Kidney (tissue), 14 donors: Measurements from ENCODE around the gene FKBP1C. TPM values are rescaled to one million over a fixed set of nuclear protein-coding genes. Genes with fewer than 3 reads are reported as not detected.
"Not testable (repeated sequence)": the region's sequence is repeated elsewhere in the genome, so short reads cannot be mapped to it uniquely, and the experiment has no call there.

Experiments
- DNase-seq, 5 donors: peaks; one replicate each; pipeline ENCODE4 v3.0.0-alpha.2; 2013 to 2020
- FAIRE-seq: peaks from 2 replicates; lab custom pipeline; 2012; peaks lifted over from hg19 to GRCh38; lab: Jason Lieb, UNC
- H3K27ac ChIP-seq, 2 donors: one replicate each; pipeline ENCODE4 v1.7.0; 2013; ENCODE audit warnings: low read depth in 2 of 2, low read length in 2 of 2, inconsistent platforms in 1 of 2
- H3K27me3 ChIP-seq: one replicate; pipeline ENCODE4 v1.7.1; 2013; ENCODE audit warnings: low read length, inconsistent platforms; ENCODE audit not compliant: control insufficient read depth, insufficient read depth
- H3K36me3 ChIP-seq, 3 donors: one replicate each; pipeline versions ENCODE4 v1.7.0 to v1.7.1; 2013; ENCODE audit warnings: low read length in 3 of 3, control low read depth in 1 of 3, inconsistent platforms in 1 of 3; ENCODE audit not compliant: insufficient read depth in 3 of 3, control insufficient read depth in 2 of 3
- H3K4me1 ChIP-seq, 3 donors: one replicate each; pipeline versions ENCODE4 v1.7.0 to v1.7.1; 2013; ENCODE audit warnings: low read length in 3 of 3, inconsistent platforms in 1 of 3, low read depth in 1 of 3; ENCODE audit not compliant: control insufficient read depth in 2 of 3, insufficient read depth in 2 of 3
- H3K4me3 ChIP-seq, 3 donors: one replicate each; pipeline versions ENCODE4 v1.7.0 to v1.8.1; 2013; ENCODE audit warnings: low read length in 3 of 3, control low read depth in 1 of 3, inconsistent platforms in 1 of 3
- H3K9ac ChIP-seq, 3 donors: one replicate each; pipeline versions ENCODE4 v1.7.0 to v1.7.1; 2013; ENCODE audit warnings: low read length in 3 of 3, control low read depth in 1 of 3, inconsistent platforms in 1 of 3
- H3K9me3 ChIP-seq, 3 donors: one replicate each; pipeline versions ENCODE4 v1.7.0 to v1.7.1; 2013; ENCODE audit warnings: low read length in 3 of 3, control low read depth in 1 of 3, inconsistent platforms in 1 of 3; ENCODE audit not compliant: control insufficient read depth in 2 of 3, insufficient read depth in 1 of 3
- CTCF ChIP-seq: IDR thresholded peaks from 3 replicates; pipeline ENCODE4 v1.5.1; 2012; ENCODE audit warnings: mild to moderate bottlenecking, moderate library complexity, borderline replicate concordance; ENCODE audit not compliant: insufficient read depth; ENCODE audit errors: extremely low read depth
- intact Hi-C: fragments of 100-400 bp; cut with DNase I; formaldehyde crosslinking; loops from one replicate; pipeline ENCODE4 v1.11.1; 2022
- polyA plus RNA-seq: library from polyadenylated mRNA; stranded (reverse); fragments of 350-450 nt; fragmentation: Illumina TruSeq; extraction: RNeasy Lipid Tissue Mini Kit (QIAGEN cat#74804); gene quantifications from one replicate; pipeline ENCODE4 v1.2.3, GENCODE V29; 2014; ENCODE audit warnings: low read depth, low replicate concordance; ENCODE audit not compliant: insufficient read depth
- total RNA-seq: library from RNA; stranded (reverse); fragmentation: NEBNext Ultra II Directional; extraction: Animal tissue kit (Norgen Biotek cat#: 25700); gene quantifications from one replicate; pipeline ENCODE4 v1.2.1, GENCODE V29; 2021
- donor health status: control.
- donor health status: control.
- donor health status: control.
- donor health status: control.
- donor health status: control.
- donor health status: DM: yes; HTN: yes; CAD: no.
- donor health status: Normal renal cell carcinoma (clear cell type).

FKBP1C gene
- total and polyA plus RNA-seq, 2 donors from 2014 or later, result 0.25 to 1.6 TPM

DNA sequence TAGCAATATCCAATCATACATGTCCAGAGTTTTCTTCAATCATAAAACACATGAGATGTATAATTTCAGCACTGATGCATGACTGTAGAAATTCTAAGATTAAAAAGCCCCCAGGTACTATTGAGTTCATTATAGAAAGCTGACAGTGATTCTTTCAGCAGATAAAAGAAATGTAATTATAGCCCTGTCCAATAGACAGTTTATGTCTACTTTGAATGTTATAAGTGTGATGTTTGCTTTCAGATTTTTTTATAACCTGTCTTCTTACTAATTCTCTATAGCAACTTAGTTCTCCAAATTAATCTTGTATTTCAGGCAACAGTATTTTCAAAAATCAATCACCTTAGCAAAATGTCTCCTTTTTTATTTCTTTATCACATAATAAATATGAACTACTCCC is 13.5 kb upstream of the FKBP1C start:
- H3K27ac ChIP-seq, result no peak overlapping the region
- no peak overlapping the region for H3K4me3 ChIP-seq
- H3K9me3 ChIP-seq, result no peaks in the 10 kb centered on the region
- FAIRE-seq (no peak), DNase-seq (no peak)
- H3K9ac ChIP-seq, result no peak overlapping the region
- no peaks in the 10 kb centered on the region for H3K4me1 ChIP-seq
- no peaks in the 10 kb centered on the region for H3K36me3 ChIP-seq
- intact Hi-C loops, result no loop called here
- TF ChIP-seq CTCF, result no peak
- H3K27me3 ChIP-seq, result no peaks in the 10 kb centered on the region

DNA sequence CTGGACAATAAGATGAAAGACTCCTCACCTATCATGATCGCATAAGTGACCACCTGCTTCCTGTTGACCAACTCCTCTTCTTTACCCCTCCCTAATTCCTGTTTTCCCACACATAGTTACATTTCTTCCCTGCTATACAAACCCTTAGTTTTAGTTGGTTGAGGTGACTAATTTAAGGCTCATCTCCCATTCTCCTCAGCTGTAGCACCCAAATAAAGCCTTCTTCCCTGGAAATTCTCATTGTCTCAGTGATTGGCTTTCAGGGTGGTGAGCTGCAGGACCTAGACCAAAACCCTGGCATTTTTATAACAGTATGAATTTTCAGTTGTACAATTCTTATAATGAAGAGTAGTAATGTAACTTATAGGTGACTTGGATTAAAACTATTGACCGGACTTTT is 2.1 kb downstream of the FKBP1C start:
- Histone ChIP-seq H3K4me1 (no peaks in the 10 kb centered on the region), H3K36me3 (no peaks in the 10 kb centered on the region), H3K9me3 (peaks cover 0 to 6% (median 2%) of the 10 kb centered on the region in 3 donors), H3K27ac (no peak overlapping the region), H3K4me3 (no peak overlapping the region), H3K27me3 (no peaks in the 10 kb centered on the region), H3K9ac (no peak overlapping the region)
- DNase-seq, result no peak
- intact Hi-C loops, result no loop called here
- FAIRE-seq, result no peak
- TF ChIP-seq CTCF, result no peak

GRCh38 chr6:63214816-63215215 is 3.5 kb downstream of the FKBP1C start:
- TF ChIP-seq CTCF, result no peak
- Histone ChIP-seq H3K27ac (no peak overlapping the region), H3K4me3 (no peak overlapping the region), H3K9me3 (peaks cover 0 to 6% (median 2%) of the 10 kb centered on the region in 3 donors), H3K4me1 (no peaks in the 10 kb centered on the region), H3K9ac (no peak overlapping the region), H3K27me3 (no peaks in the 10 kb centered on the region), H3K36me3 (no peaks in the 10 kb centered on the region)
- FAIRE-seq (no peak), DNase-seq (no peak)
- intact Hi-C loops, result no loop called here

DNA sequence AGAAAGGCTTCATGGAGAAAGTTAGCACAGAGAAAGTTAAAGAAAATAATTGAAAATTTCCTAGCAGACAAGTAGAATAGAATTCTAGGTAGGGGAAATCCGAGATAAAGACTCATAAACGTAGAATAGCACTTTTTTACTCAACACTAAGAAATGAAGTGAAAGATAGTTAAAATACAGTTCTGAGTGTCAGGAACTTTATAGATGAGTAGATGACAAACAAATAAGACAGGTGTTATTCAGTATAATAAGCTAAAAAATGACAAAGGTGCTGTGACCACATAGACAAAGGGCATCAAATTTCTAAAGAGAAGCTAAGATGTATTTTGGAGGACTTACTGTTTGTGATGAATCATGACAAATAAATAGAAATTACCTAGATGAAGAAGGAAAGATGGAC is 12.9 kb downstream of the FKBP1C start:
- Histone ChIP-seq H3K4me1 (no peaks in the 10 kb centered on the region), H3K27me3 (no peaks in the 10 kb centered on the region), H3K36me3 (no peaks in the 10 kb centered on the region), H3K9ac (no peak overlapping the region), H3K4me3 (no peak overlapping the region), H3K9me3 (no peaks in the 10 kb centered on the region), H3K27ac (no peak overlapping the region)
- DNase-seq, result no peak
- no peak for FAIRE-seq
- intact Hi-C loops, result no loop called here
- no peak for TF ChIP-seq CTCF

GRCh38 chr6:63225987-63226386 is 14.7 kb downstream of the FKBP1C start:
- H3K27me3 ChIP-seq, DNase-seq, H3K9me3 ChIP-seq, intact Hi-C loops, FAIRE-seq, H3K27ac ChIP-seq, H3K4me1 ChIP-seq, H3K9ac ChIP-seq, H3K4me3 ChIP-seq, H3K36me3 ChIP-seq: not testable (repeated sequence)
